IMR-90 (cell line): ENCODE data around the gene CADM1. TPM values are rescaled to one million over a fixed set of nuclear protein-coding genes. Genes with fewer than 3 reads are reported as not detected.

Experiments used
- ATAC-seq: fragments of 200-7000 bp; cut with Tn5 transposase; 2 replicates; pipeline ENCODE4 v1.9.1; 2020; ENCODE audit warnings: low read depth, mild to moderate bottlenecking, moderate library complexity
- BruUV-seq: library from RNA; stranded (reverse); fragments of 400-500 nt; replicated peaks from 2 replicates; lab custom pipeline; 2021; lab: Mats Ljungman, UMichigan
- CTCF ChIA-PET: fragments of 300-600 bp; formaldehyde crosslinking; extraction: SDS; loops from one replicate; lab custom pipeline; 2021; ENCODE audit warnings: antibody characterized with exemption; lab: Yijun Ruan, JAX
- POLR2A ChIA-PET: fragments of 300-600 bp; sonication (Branson Sonifier 250); formaldehyde crosslinking; loops from one replicate; lab custom pipeline; 2022; ENCODE audit warnings: antibody characterized with exemption; ENCODE audit not compliant: unreplicated experiment; lab: Charles Lee
- DNase-seq: peaks from one replicate; pipeline ENCODE4 v3.0.0; 2013
- H2AFZ ChIP-seq: replicated peaks from 2 replicates; pipeline ENCODE3; 2013; ENCODE audit warnings: low read length, mild to moderate bottlenecking; ENCODE audit not compliant: poor library complexity
- H2AK5ac ChIP-seq: 2 replicates; pipeline ENCODE4 v1.6.1; 2013; ENCODE audit warnings: low read depth, low read length, inconsistent platforms
- H2AK9ac ChIP-seq: replicated peaks from 2 replicates; pipeline ENCODE3; 2013; ENCODE audit warnings: mild to moderate bottlenecking, low read depth, low read length, moderate library complexity; ENCODE audit not compliant: poor library complexity
- H2BK120ac ChIP-seq: 2 replicates; pipeline ENCODE4 v1.6.1; 2013; ENCODE audit warnings: low read depth, low read length, inconsistent platforms
- H2BK15ac ChIP-seq: 3 replicates; pipeline ENCODE4 v1.6.1; 2013; ENCODE audit warnings: low read depth, low read length, inconsistent platforms
- H2BK20ac ChIP-seq: 2 replicates; pipeline ENCODE4 v1.6.1; 2013; ENCODE audit warnings: low read depth, mild to moderate bottlenecking, inconsistent platforms, low read length, moderate library complexity
- H2BK5ac ChIP-seq: 2 replicates; pipeline ENCODE4 v1.6.1; 2013; ENCODE audit warnings: mild to moderate bottlenecking, low read depth, low read length, inconsistent platforms; ENCODE audit not compliant: poor library complexity, severe bottlenecking
- H3K14ac ChIP-seq: replicated peaks from 2 replicates; pipeline ENCODE4 v1.6.1; 2013; ENCODE audit warnings: low read depth, low read length, inconsistent platforms
- H3K18ac ChIP-seq: 2 replicates; pipeline ENCODE4 v1.6.1; 2013; ENCODE audit warnings: low read depth, low read length, control low read depth
- H3K23ac ChIP-seq: 2 replicates; pipeline ENCODE4 v1.6.1; 2013; ENCODE audit warnings: low read depth, low read length, inconsistent platforms
- H3K27ac ChIP-seq: 2 replicates; pipeline ENCODE4 v1.5.1; 2013; ENCODE audit warnings: mild to moderate bottlenecking, control low read depth, low read length; ENCODE audit not compliant: insufficient read depth
- H3K27me3 ChIP-seq: 2 replicates; pipeline ENCODE4 v1.6.1; 2013; ENCODE audit warnings: low read length; ENCODE audit not compliant: control insufficient read depth, insufficient read depth
- H3K36me3 ChIP-seq: 2 replicates; pipeline ENCODE4 v1.6.1; 2013; ENCODE audit warnings: low read length, mixed read lengths; ENCODE audit not compliant: control insufficient read depth, insufficient read depth
- H3K4ac ChIP-seq: 2 replicates; pipeline ENCODE4 v1.6.1; 2013; ENCODE audit warnings: low read depth, low read length, inconsistent platforms
- H3K4me1 ChIP-seq: 2 replicates; pipeline ENCODE4 v1.6.1; 2013; ENCODE audit warnings: low read length, mixed read lengths; ENCODE audit not compliant: control insufficient read depth, insufficient read depth
- H3K4me2 ChIP-seq: 2 replicates; pipeline ENCODE4 v1.6.1; 2013; ENCODE audit warnings: low read depth, mild to moderate bottlenecking, control low read depth, low read length, moderate library complexity
- H3K4me3 ChIP-seq: 2 replicates; pipeline ENCODE4 v1.5.1; 2013; ENCODE audit warnings: low read depth, mild to moderate bottlenecking, control low read depth, low read length, moderate library complexity; ENCODE audit not compliant: insufficient read depth
- H3K56ac ChIP-seq: 2 replicates; pipeline ENCODE4 v1.6.1; 2013; ENCODE audit warnings: low read length, inconsistent platforms; ENCODE audit not compliant: insufficient read depth; ENCODE audit errors: extremely low read depth
- H3K79me1 ChIP-seq, 2 experiments: 2 replicates each; pipeline ENCODE4 v1.6.1; 2013; ENCODE audit warnings: low read length in 2 of 2, inconsistent platforms in 1 of 2, low read depth in 1 of 2
- H3K9ac ChIP-seq: 2 replicates; pipeline ENCODE4 v1.6.1; 2013; ENCODE audit warnings: low read depth, low read length, control low read depth
- H3K9me1 ChIP-seq: 2 replicates; pipeline ENCODE4 v1.6.1; 2013; ENCODE audit warnings: low read length, inconsistent platforms; ENCODE audit not compliant: insufficient read depth
- H3K9me3 ChIP-seq: 2 replicates; pipeline ENCODE4 v1.6.1; 2013; ENCODE audit warnings: low read length; ENCODE audit not compliant: control insufficient read depth, insufficient read depth
- H4K20me1 ChIP-seq: 2 replicates; pipeline ENCODE4 v1.6.1; 2013; ENCODE audit warnings: low read length, inconsistent platforms; ENCODE audit not compliant: insufficient read depth
- H4K5ac ChIP-seq: 2 replicates; pipeline ENCODE4 v1.6.1; 2013; ENCODE audit warnings: mild to moderate bottlenecking, low read depth, low read length, control low read depth
- H4K8ac ChIP-seq, 2 experiments: 2 replicates each; pipeline ENCODE4 v1.6.1; 2013; ENCODE audit warnings: low read depth in 2 of 2, low read length in 2 of 2, control low read depth in 1 of 2, inconsistent platforms in 1 of 2
- H4K91ac ChIP-seq: 2 replicates; pipeline ENCODE4 v1.6.1; 2013; ENCODE audit warnings: low read depth, low read length, inconsistent platforms; ENCODE audit not compliant: insufficient read depth
- BHLHE40 ChIP-seq: fragments of 150-350 bp; IDR thresholded peaks from 2 replicates; pipeline ENCODE4 v1.6.1; 2016; ENCODE audit warnings: mild to moderate bottlenecking, low read depth, low read length
- RCOR1 ChIP-seq: IDR thresholded peaks from 2 replicates; pipeline ENCODE4 v1.6.1; 2012; ENCODE audit warnings: mild to moderate bottlenecking, low read length, improper control_type of control experiment; ENCODE audit not compliant: insufficient replicate concordance
- SMC3 ChIP-seq: fragments of 150-350 bp; IDR thresholded peaks from 2 replicates; pipeline ENCODE4 v1.6.1; 2016; ENCODE audit warnings: low read depth, mild to moderate bottlenecking, antibody characterized with exemption, low read length, moderate library complexity
- WGBS, 2 experiments: methylation state at CpG; one replicate each; pipeline versions ENCODE4 v1.1.5 to v1.1.7; 2013; ENCODE audit warnings: missing lambda C conversion rate in 2 of 2; ENCODE audit not compliant: insufficient read length in 1 of 2; ENCODE audit errors: extremely low coverage in 2 of 2; 5-methylcytosine and 5-hydroxymethylcytosine counted together
- dilution Hi-C: fragments of 300-500 bp; cut with HindIII; formaldehyde crosslinking; loops from one replicate; pipeline ENCODE4 v1.14.3; 2018; ENCODE audit warnings: low sequenced_read_pairs; ENCODE audit not compliant: unreplicated experiment
- in situ Hi-C: fragments of 300-500 bp; cut with MboI; formaldehyde crosslinking; loops from 3 replicates; pipeline ENCODE4 v1.14.3; 2019; ENCODE audit warnings: low sequenced_read_pairs, inconsistent platforms, mixed read lengths
- intact Hi-C: fragments of 100-400 bp; cut with micrococcal nuclease; formaldehyde crosslinking; loops from 2 replicates; pipeline ENCODE4 v1.10.0; 2022
- polyA plus RNA-seq, 3 experiments: library from polyadenylated mRNA; depleted of rRNA; stranded (reverse); fragments of >200 nt; gene quantifications; 2 replicates each; pipeline ENCODE4 v1.2.3, GENCODE V29; 2012; ENCODE audit warnings: low replicate concordance in 1 of 3
- total RNA-seq: library from RNA; depleted of rRNA; stranded (reverse); fragments of >200 nt; gene quantifications from 2 replicates; pipeline ENCODE4 v1.2.3, GENCODE V29; 2012

Gene CADM1
- total and polyA plus RNA-seq, 2 of the 4 experiments (the other 2 are of a cell fraction): 28.8 to 77.1 TPM

DNA sequence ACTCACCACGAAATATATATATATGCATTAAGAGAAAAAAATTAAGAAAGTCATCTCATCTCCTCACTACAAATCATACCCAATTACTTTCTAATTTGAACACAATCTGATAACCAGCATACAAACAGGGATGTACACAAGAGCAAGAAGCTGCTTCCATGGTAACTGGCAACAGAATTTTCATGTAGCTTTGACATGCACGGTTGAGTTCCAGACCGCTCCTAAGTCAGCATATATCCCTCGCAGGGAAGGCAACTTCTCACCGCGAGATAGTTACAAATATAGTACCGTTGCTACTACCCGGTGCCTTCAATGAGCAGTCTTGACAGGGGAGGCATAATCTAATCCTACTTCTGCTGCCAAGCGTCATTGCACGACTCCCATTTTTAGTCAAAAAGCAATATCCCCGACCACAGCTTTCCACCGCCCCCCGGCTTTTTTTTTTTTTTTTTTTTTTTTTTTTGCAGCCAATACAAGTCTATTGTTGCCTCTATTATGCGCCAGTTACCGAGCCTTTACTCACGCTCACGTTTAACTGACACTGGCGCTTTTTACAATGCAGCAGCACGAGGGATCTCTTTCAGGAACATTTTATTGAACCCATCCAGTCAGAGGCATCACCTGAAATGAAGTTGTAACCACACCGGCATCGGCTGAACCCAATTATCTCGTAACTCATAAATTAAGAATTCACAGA lies 2.2 kb downstream of the CADM1 start:
- WGBS, 2 experiments: 11% methylated on average over 10 of the region's 22 CpGs; no CpG with 5 or more reads in 1 of the 2 experiments
- H4K5ac ChIP-seq: no peak overlapping the region
- no peak overlapping the region for H2BK5ac ChIP-seq
- H2BK20ac ChIP-seq: no peak overlapping the region
- H3K9me1 ChIP-seq: no peaks in the 10 kb centered on the region; the same call in 1 of the 2 replicates
- no peak overlapping the region for H3K4ac ChIP-seq
- TF ChIP-seq RCOR1 (no peak), BHLHE40 (peak; percentile 29; the same call in 1 of the 2 replicates), SMC3 (no peak)
- peak overlapping the region; percentile 67 for H3K4me2 ChIP-seq
- H3K9me3 ChIP-seq: no peaks in the 10 kb centered on the region
- CTCF ChIA-PET: interaction anchor here (1.4 to 1.5 kb wide), 2 partner anchors 164 to 167 kb away, joined by 3 to 6 read pairs; no protein-coding TSS in a partner anchor
- H4K91ac ChIP-seq: no peak overlapping the region
- no peak overlapping the region for H3K18ac ChIP-seq
- H3K14ac ChIP-seq: no peak overlapping the region
- peaks cover 8% of the 10 kb centered on the region; the same call in 1 of the 2 replicates for H4K20me1 ChIP-seq
- H3K9ac ChIP-seq: peak overlapping the region; percentile 12; the same call in 1 of the 2 replicates
- H2AK9ac ChIP-seq: no peak overlapping the region
- H3K4me1 ChIP-seq: peaks cover 2% of the 10 kb centered on the region; the same call in 1 of the 2 replicates
- intact Hi-C loops (loop anchor here (2.0 to 10.0 kb wide), 6 partner anchors 175 to 1207 kb away; partner anchors contain the start of gene NNMT), in situ Hi-C loops (no loop called here), dilution Hi-C loops (no loop called here)
- peaks cover 5% of the 10 kb centered on the region for H3K27me3 ChIP-seq
- peak overlapping the region; percentile 77; the same call in 1 of the 2 replicates for H3K23ac ChIP-seq
- no peak overlapping the region for H4K8ac ChIP-seq
- H2BK120ac ChIP-seq: no peak overlapping the region
- POLR2A ChIA-PET: no interaction called here
- no peak overlapping the region for H3K27ac ChIP-seq
- H3K4me3 ChIP-seq: peak overlapping the region; percentile 60
- DNase-seq (peak; percentile 21), ATAC-seq (no peak)
- BruUV-seq: no TSS peak
- no peak overlapping the region for H3K56ac ChIP-seq
- no peak overlapping the region for H2AK5ac ChIP-seq
- peaks cover 9 to 15% of the 10 kb centered on the region in 2 experiments for H3K79me1 ChIP-seq
- H3K36me3 ChIP-seq: no peaks in the 10 kb centered on the region
- H2AFZ ChIP-seq: peak overlapping the region; percentile 97
- no peak overlapping the region for H2BK15ac ChIP-seq
